HG02973 (cell line): ENCODE results near the gene DLG1.
"Not testable (repeated sequence)": the region's sequence is repeated elsewhere in the genome, so short reads cannot be mapped to it uniquely, and the experiment has no call there.

Experiments used
- ATAC-seq: cut with Tn5 transposase; IDR thresholded peaks from one replicate; pipeline ENCODE4 v1.9.1; 2021; ENCODE audit warnings: moderate library complexity; ENCODE audit not compliant: unreplicated experiment

Gene DLG1

DNA sequence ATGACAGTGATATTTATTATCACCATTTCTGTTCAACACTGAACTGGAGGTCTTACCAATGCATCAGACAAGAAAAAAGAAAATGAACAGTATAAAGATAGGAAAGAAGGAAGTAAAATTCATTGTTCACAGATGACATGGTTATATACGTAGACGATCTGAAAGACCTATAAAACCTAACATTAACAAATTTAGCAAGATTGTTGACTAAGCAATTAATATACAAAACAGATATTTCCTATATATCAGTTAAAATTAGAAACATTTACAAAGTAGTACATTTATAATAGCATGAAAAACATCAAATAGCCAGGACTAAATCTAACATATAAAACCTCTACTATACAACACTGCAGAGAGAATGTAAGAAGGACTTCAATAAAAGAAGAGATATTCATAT is 176.0 kb downstream of the DLG1 start:
- ATAC-seq = no peak

- ATAC-seq = no peak
Measured at GRCh38 chr3:197117114-197117513, 181.3 kb downstream of the DLG1 start.

- ATAC-seq = no peak
Measured at GRCh38 chr3:197114007-197114406, 184.4 kb downstream of the DLG1 start.

GRCh38 chr3:197111685-197112084 is 186.7 kb downstream of the DLG1 start:
- no peak for ATAC-seq

DNA sequence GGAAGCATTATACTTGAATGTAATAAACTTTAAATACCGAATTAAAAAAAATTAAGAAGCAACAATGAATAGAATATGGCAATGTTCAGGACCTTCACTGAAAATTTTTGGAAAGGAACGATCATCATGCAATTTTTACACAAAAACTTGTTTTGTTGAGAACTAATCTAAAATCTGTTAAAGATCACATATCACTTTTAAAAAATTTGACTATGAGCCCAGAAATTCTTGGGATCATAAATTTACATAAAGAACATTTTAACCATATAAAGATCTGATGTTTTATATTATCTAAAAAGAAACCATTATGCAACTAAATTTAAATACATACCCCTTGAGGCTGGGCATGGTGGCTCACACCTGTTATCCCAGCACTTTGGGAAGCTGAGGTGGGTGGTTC is 192.6 kb downstream of the DLG1 start:
- no peak for ATAC-seq

DNA sequence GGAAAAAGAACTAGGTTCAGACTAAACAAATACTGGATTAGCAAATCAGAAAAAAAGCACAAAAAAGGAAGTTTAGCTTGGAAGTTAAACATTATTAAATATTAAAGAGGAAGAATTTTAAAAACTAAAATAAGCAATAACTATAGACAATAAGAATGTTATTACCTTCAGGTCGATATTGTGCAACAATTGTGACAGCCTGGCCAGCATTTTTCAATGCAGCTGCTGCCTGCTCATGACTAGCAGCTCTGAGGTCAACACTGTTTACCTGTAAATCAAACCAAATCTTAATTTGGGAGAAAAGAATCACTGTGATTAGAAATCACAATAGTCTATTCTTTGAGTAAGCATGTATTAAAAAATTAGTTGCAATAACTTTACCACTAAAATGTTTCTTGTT is 193.7 kb downstream of the DLG1 start:
- ATAC-seq = no peak

- ATAC-seq = no peak
Measured at GRCh38 chr3:197103766-197104165, 194.6 kb downstream of the DLG1 start.

GRCh38 chr3:197093871-197094270 is 204.5 kb downstream of the DLG1 start:
- no peak for ATAC-seq

DNA sequence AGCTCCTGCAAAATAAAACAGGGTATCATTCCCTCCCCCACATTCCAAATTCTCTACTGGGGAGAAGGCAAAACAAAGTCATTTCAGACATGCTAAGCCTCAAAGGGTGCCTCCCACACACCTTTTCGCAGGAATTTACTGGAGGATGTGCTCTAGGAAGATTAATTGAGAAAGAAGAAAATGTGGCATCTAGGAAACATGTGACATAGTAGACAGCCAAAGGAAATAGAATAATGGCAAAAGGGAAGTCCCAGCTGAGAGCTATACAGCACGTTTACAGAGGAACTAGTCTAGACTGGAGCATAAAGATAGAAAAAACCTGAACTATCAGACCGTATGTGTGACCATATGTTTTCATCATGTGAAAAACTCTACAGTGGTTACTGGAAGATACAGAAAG is 210.0 kb downstream of the DLG1 start:
- ATAC-seq = no peak

DNA sequence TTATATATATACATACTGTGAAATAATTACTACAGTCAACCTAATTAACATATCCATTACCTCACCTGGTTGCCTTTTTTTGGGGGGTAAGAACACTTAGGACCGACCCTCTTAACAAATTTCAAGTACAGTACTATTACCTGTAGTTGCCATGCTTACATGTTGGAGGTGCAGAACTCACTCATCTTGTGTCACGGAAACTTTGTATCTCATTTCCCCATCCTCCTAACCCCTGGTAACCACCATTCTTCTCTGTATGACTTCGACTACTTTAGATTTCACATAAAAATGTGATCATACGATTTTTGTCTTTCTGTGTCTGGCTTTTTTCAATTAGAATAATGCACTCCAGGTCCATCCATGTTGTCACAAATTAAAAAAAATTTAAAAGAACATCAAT is 213.3 kb downstream of the DLG1 start:
- no peak for ATAC-seq

DNA sequence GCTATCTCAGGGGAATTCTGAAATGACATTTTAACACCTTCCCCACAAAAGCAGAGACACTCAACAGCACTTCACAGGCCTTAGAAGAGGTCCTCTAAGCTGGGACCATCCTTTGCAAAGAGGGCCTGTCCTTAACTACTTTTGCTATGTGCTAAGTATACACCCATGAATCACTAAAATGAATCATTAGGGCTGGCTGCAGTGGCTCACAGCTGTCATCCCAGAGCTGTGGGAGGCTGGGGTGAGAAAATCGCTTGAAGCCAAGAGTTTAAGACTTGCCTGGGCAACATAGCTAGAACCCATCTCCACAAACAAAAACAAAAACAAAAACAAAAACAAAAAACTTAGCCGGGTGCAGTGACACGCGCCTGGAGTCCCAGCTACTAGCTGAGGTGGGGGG is 214.9 kb downstream of the DLG1 start:
- no peak for ATAC-seq

- no peak for ATAC-seq
Measured at GRCh38 chr3:197082871-197083270, 215.5 kb downstream of the DLG1 start.

DNA sequence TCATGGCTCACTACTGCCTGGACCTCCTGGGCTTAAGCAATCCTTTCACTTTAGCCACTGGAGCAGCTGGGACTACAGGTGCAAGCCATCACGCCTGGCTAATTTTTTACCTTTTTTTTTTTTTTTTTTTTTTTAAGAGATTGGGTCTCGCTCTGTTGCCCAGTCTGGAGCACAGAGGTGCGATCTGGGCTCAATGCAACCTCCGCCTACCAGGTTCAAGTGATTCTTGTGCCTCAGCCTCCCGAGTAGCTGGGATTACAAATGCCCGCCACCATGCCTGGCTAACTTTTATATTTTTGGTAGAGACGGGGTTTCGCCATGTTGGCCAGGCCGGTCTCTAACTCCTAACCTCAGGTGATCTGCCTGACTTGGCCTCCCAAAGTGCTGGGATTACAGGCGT is 218.1 kb downstream of the DLG1 start:
- ATAC-seq = no peak

DNA sequence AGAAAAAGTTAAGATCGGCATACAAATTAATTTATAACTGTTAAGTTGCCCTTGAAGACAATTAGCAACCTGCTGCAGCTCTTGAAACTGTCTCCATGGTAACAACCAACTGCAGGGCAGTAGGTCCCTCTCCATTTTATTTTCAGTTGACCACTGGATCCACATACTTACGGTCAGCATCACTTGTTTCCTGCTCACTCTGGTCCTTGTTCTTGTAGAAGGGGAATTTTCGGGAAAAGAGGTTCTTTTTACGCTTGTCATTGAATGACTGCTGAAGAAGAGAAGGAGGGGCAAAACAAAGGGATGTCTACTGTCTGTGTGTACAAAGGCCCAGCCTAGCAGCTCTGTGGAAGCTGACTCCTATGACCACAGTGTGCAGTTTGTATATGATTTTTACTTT is 222.0 kb downstream of the DLG1 start:
- no peak for ATAC-seq

DNA sequence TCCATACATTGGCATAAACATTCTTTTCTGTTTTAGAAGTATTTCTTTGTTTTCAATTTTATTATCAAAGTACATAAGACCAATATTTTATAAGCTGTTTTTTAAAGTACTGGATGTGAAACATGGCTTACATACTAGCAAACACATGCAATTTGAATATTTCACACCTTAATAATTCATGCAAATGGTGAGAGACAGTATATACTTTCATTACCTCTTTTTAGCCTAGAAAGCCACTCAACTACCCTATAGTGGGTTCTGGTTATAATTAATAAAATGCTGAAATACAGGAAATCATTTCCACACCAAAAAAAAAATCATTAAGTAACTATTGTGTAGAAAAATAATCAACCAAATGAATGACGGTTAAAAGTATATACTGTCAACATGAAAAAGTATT is 230.3 kb downstream of the DLG1 start:
- ATAC-seq = no peak

GRCh38 chr3:197064771-197065170 is 233.6 kb downstream of the DLG1 start:
- ATAC-seq = no peak

DNA sequence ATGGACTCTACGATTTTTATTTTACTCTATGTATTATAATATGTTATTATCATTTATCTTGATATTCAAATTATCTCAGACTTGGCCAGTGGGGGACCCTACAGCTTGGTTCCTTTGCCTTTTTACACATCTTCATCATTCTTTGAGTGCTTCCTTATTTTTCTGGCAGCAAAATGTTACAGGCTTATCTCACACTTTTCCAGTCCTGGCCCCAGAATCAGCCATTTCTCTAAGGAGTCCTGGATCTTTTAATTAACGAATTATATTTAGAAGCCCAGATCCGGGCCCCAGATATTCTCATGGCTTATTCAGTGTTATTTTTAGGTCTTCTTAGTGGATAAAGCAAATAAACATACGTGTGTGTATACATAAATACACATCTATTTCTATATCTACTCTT is 236.0 kb downstream of the DLG1 start:
- ATAC-seq = no peak

- ATAC-seq = not testable (repeated sequence)
Measured at GRCh38 chr3:197051637-197052036, 246.8 kb downstream of the DLG1 start.

- ATAC-seq = no peak
Measured at GRCh38 chr3:197050511-197050910, 247.9 kb downstream of the DLG1 start.

DNA sequence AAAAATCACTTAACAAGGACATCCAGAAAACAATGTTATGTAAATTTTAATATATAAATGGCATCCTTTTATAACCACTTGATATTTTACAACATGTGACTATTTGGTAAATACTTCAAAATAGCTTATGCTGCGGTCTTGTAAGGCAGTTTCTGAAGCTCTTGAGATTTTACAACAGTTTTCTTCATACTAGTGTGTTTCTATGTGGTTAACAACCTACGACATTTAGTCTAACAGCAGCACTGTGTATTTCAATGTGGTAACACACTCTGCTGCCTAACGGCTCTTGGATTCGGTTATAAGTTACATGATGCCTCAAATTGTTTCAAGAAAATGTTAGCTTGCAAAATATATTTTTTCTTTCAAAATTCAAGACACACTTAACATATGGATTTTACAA is 255.9 kb downstream of the DLG1 start:
- ATAC-seq = no peak

- ATAC-seq = no peak
Measured at GRCh38 chr3:197041875-197042488, 256.4 kb downstream of the DLG1 start.

DNA sequence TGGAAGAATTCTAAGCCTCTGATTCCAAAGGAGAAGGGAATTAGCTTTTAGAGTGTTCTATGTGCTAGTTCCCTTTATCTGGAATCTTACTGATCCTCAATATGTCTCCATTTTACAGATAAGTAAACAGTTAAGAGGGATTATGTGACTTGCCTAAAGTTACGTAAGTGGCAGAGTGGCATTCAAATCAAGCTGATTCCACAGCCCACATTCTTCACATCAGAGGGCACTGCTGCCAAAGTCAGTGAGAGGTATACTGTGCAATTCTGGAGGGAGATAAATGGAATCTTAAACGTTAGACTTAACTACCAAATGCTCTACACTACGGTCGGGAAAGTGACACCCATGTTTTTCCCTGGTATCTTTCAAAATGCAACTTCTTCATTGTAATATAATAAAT is 257.8 kb downstream of the DLG1 start:
- no peak for ATAC-seq

GRCh38 chr3:197038679-197039462 is 259.5 kb downstream of the DLG1 start:
- no peak for ATAC-seq
